HepG2 (cell line): ENCODE results near the gene UTP15. TPM values are rescaled to one million over a fixed set of nuclear protein-coding genes. Genes with fewer than 3 reads are reported as not detected.

ENCODE experiments used
- GFI1 ChIP-seq: sonication (generic); formaldehyde crosslinking; IDR thresholded peaks from 2 replicates; pipeline ENCODE4 v1.5.0; 2020; ENCODE audit warnings: missing genetic modification reagents, mild to moderate bottlenecking, borderline replicate concordance
- HIVEP1 ChIP-seq: sonication (generic); formaldehyde crosslinking; IDR thresholded peaks from 2 replicates; pipeline ENCODE4 v1.4.0; 2020; ENCODE audit warnings: mild to moderate bottlenecking, missing genetic modification reagents
- HNRNPH1 ChIP-seq: fragments of 200-400 bp; formaldehyde crosslinking; optimal IDR thresholded peaks from 2 replicates; pipeline ENCODE3; 2017; ENCODE audit warnings: mild to moderate bottlenecking, low read depth, low read length
- KMT2B ChIP-seq: IDR thresholded peaks from 2 replicates; pipeline ENCODE4 v1.6.1; 2016; ENCODE audit warnings: missing genetic modification reagents, missing compliant biosample characterization
- MEIS2 ChIP-seq: sonication (generic); formaldehyde crosslinking; IDR thresholded peaks from 2 replicates; pipeline ENCODE4 v1.9.0; 2021; ENCODE audit warnings: mild to moderate bottlenecking, missing genetic modification reagents
- MLLT10 ChIP-seq: sonication (generic); formaldehyde crosslinking; IDR thresholded peaks from 2 replicates; pipeline ENCODE4 v1.4.0; 2020; ENCODE audit warnings: missing genetic modification reagents
- MXD4 ChIP-seq: IDR thresholded peaks from 2 replicates; pipeline ENCODE4 v1.6.1; 2016; ENCODE audit warnings: mild to moderate bottlenecking, missing biosample characterization, missing genetic modification reagents
- NR2C2 ChIP-seq: sonication (generic); formaldehyde crosslinking; IDR thresholded peaks from 2 replicates; pipeline ENCODE4 v1.4.0; 2020; ENCODE audit warnings: missing genetic modification reagents, mild to moderate bottlenecking, moderate library complexity, borderline replicate concordance
- NR2F1 ChIP-seq, 2 experiments: fragments of 450-650 bp in 1 of 2; formaldehyde crosslinking in 1 of 2; IDR thresholded peaks; 2 replicates each; pipeline versions ENCODE4 v1.5.0 to v1.6.1; 2016 to 2020; ENCODE audit warnings: mild to moderate bottlenecking in 1 of 2, missing compliant biosample characterization in 1 of 2, missing genetic modification reagents in 1 of 2, moderate library complexity in 1 of 2
- PRPF4 ChIP-seq: fragments of 200-400 bp; formaldehyde crosslinking; IDR thresholded peaks from 2 replicates; pipeline ENCODE4 v1.6.1; 2016; ENCODE audit warnings: low read length, low read depth; ENCODE audit not compliant: poor library complexity, severe bottlenecking
- RXRA ChIP-seq: sonication (generic); formaldehyde crosslinking; IDR thresholded peaks from 2 replicates; pipeline ENCODE4 v1.5.1; 2020; ENCODE audit warnings: missing genetic modification reagents
- SMAD3 ChIP-seq: sonication (generic); formaldehyde crosslinking; IDR thresholded peaks from 2 replicates; pipeline ENCODE4 v1.4.0; 2020; ENCODE audit warnings: missing genetic modification reagents
- SNAPC2 ChIP-seq: sonication (generic); formaldehyde crosslinking; IDR thresholded peaks from 2 replicates; pipeline ENCODE4 v1.8.1; 2022; ENCODE audit warnings: mild to moderate bottlenecking, missing genetic modification reagents
- SOX13 ChIP-seq, 3 experiments: fragments of 450-650 bp in 1 of 3; sonication (generic) in 1 of 3; formaldehyde crosslinking in 1 of 3; IDR thresholded peaks in 2 of 3; conservative IDR thresholded peaks in 1 of 3; 2 replicates each; pipeline versions ENCODE4 v1.5.0 to v1.6.1; 2016 to 2020; ENCODE audit warnings: antibody characterized with exemption in 1 of 3, mild to moderate bottlenecking in 1 of 3, missing compliant biosample characterization in 1 of 3, missing genetic modification reagents in 1 of 3, moderate library complexity in 1 of 3
- SRY ChIP-seq: sonication (generic); formaldehyde crosslinking; IDR thresholded peaks from 2 replicates; pipeline ENCODE4 v1.8.0; 2022; ENCODE audit warnings: mild to moderate bottlenecking, missing genetic modification reagents
- XBP1 ChIP-seq: sonication (generic); formaldehyde crosslinking; IDR thresholded peaks from 2 replicates; pipeline ENCODE4 v1.5.0; 2020; ENCODE audit warnings: missing genetic modification reagents
- XRCC5 ChIP-seq: fragments of 200-400 bp; formaldehyde crosslinking; optimal IDR thresholded peaks from 2 replicates; pipeline ENCODE3; 2017; ENCODE audit warnings: mild to moderate bottlenecking, low read length
- ZNF550 ChIP-seq: sonication (generic); formaldehyde crosslinking; IDR thresholded peaks from 2 replicates; pipeline ENCODE4 v1.4.0; 2020; ENCODE audit warnings: mild to moderate bottlenecking, missing genetic modification reagents, borderline replicate concordance
- ZNF776 ChIP-seq: sonication (generic); formaldehyde crosslinking; IDR thresholded peaks from 2 replicates; pipeline ENCODE4 v1.4.0; 2020; ENCODE audit warnings: mild to moderate bottlenecking, missing genetic modification reagents
- polyA plus RNA-seq, 8 experiments: library from polyadenylated mRNA; depleted of rRNA in 3 of 8; stranded (reverse) in 7 of 8; unstranded in 1 of 8; fragments of >200 nt; fragmentation: Illumina TruSeq in 4 of 8; extraction: Trizol in 4 of 8; gene quantifications; 2 replicates each; pipeline versions ENCODE4 v1.2.1 to v1.2.3, GENCODE V29; 2011 to 2016; ENCODE audit warnings: low read depth in 4 of 8, missing spikeins in 1 of 8, mixed read lengths in 1 of 8; ENCODE audit not compliant: insufficient read depth in 1 of 8
- total RNA-seq, 5 experiments: library from RNA; depleted of rRNA; stranded (reverse); fragments of >200 nt; fragmentation: Illumina TruSeq; extraction: Trizol; gene quantifications; 2 replicates each; pipeline ENCODE4 v1.2.3, GENCODE V29; 2016; ENCODE audit warnings: low read depth in 1 of 5
- TF ChIP-seq, protein P1 (sequence below): sonication (generic); formaldehyde crosslinking; IDR thresholded peaks from 2 replicates; pipeline ENCODE4 v1.5.0; 2020; ENCODE audit warnings: mild to moderate bottlenecking, missing genetic modification reagents, borderline replicate concordance
- TF ChIP-seq, protein P2 (sequence below): sonication (generic); formaldehyde crosslinking; IDR thresholded peaks from 2 replicates; pipeline ENCODE4 v1.4.0; 2020; ENCODE audit warnings: mild to moderate bottlenecking, missing genetic modification reagents, borderline replicate concordance
- TF ChIP-seq, protein P3 (sequence below): sonication (generic); formaldehyde crosslinking; IDR thresholded peaks from 2 replicates; pipeline ENCODE4 v1.8.0; 2022; ENCODE audit warnings: mild to moderate bottlenecking, missing genetic modification reagents, moderate library complexity

Gene UTP15
- total and polyA plus RNA-seq, 2 of the 13 experiments (the other 11 are each of a cell fraction or from before 2014, with no cell fraction given): 7.3 to 35.8 TPM

DNA sequence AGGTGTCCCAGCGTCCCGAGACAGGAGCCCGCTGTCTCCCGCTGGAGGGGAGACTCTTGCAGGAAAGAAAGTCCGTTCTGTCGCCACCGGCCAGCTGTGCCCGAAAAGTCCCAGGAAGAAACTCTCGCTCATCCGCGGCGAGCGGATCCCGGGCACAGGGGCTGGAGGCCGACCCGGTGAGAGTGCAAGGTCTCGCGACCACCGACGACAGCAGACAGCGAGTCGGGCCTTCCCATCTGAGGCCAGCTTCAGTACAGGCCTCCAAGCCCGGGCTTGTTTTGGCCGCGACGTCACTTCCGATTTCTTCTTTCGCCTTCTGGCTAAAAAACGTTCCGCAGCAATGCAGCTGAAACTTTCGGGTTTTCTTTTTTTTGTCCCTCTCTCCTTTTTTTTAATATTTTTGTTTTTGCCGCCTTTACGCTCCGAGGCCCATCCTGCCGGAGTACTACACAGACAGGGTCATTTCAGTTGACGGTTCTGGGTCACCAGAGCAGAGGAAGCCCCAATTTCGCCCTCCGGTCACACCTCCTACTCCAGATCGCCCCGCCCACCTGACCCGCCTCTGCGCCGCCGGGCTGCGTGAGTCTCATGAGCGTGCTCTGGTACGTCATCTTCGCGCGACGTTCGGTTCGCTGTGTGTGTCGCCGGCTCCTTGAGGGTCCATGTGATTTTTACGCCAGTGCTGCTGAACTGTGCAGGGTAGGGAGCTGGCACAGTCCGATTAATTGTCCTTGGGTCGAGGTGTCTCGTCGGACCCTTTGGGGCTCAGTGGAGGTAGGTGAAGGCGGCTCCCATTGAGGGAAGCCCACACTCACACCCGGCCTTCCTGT, at the start of gene UTP15, which contains the start of gene ANKRA2 (continued):
- TF ChIP-seq, protein P1, sequence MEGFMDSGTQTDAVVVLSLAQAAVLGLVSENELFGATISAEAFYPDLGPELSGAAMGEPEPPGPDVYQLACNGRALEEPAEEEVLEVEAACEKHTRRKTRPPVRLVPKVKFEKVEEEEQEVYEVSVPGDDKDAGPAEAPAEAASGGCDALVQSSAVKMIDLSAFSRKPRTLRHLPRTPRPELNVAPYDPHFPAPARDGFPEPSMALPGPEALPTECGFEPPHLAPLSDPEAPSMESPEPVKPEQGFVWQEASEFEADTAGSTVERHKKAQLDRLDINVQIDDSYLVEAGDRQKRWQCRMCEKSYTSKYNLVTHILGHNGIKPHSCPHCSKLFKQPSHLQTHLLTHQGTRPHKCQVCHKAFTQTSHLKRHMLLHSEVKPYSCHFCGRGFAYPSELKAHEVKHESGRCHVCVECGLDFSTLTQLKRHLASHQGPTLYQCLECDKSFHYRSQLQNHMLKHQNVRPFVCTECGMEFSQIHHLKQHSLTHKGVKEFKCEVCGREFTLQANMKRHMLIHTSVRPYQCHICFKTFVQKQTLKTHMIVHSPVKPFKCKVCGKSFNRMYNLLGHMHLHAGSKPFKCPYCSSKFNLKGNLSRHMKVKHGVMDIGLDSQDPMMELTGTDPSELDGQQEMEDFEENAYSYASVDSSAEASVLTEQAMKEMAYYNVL (CRISPR knock-in tag): no peak
- TF ChIP-seq MLLT10 (CRISPR knock-in tag) (no peak), MEIS2 (CRISPR knock-in tag) (0 out of 2 replicates have a peak, but pooled peaks have one; percentile 30), MXD4 (CRISPR knock-in tag) (peak; percentile 99), SRY (CRISPR knock-in tag) (0 out of 2 replicates have a peak, but pooled peaks have one; percentile 64), GFI1 (CRISPR knock-in tag) (peak; percentile 56), NR2F1 (CRISPR knock-in tag; IDR thresholded peaks at IDR 0.05) (no peak), RXRA (CRISPR knock-in tag) (peak; percentile 35; the same call in 1 of the 2 replicates), ZNF776 (no peak), XBP1 (CRISPR knock-in tag) (no peak), KMT2B (peak; percentile 100), SMAD3 (peak; percentile 63; the same call in 1 of the 2 replicates), ZNF550 (no peak), SNAPC2 (no peak), XRCC5 (no peak), SOX13 (IDR thresholded peaks at IDR 0.05) (peak; percentile 14; the same call in 1 of the 2 replicates), SOX13 (CRISPR knock-in tag; conservative IDR thresholded peaks at IDR 0.05 in 1 of 2, IDR thresholded peaks at IDR 0.05 in 1 of 2) (peak in 1 of 2 experiments; percentile 18; a peak in 1 of 4 replicates), HNRNPH1 (no peak), HIVEP1 (CRISPR knock-in tag) (peak; percentile 37; the same call in 1 of the 2 replicates), PRPF4 (no peak), NR2C2 (CRISPR knock-in tag) (peak; percentile 84)
- TF ChIP-seq, protein P2, sequence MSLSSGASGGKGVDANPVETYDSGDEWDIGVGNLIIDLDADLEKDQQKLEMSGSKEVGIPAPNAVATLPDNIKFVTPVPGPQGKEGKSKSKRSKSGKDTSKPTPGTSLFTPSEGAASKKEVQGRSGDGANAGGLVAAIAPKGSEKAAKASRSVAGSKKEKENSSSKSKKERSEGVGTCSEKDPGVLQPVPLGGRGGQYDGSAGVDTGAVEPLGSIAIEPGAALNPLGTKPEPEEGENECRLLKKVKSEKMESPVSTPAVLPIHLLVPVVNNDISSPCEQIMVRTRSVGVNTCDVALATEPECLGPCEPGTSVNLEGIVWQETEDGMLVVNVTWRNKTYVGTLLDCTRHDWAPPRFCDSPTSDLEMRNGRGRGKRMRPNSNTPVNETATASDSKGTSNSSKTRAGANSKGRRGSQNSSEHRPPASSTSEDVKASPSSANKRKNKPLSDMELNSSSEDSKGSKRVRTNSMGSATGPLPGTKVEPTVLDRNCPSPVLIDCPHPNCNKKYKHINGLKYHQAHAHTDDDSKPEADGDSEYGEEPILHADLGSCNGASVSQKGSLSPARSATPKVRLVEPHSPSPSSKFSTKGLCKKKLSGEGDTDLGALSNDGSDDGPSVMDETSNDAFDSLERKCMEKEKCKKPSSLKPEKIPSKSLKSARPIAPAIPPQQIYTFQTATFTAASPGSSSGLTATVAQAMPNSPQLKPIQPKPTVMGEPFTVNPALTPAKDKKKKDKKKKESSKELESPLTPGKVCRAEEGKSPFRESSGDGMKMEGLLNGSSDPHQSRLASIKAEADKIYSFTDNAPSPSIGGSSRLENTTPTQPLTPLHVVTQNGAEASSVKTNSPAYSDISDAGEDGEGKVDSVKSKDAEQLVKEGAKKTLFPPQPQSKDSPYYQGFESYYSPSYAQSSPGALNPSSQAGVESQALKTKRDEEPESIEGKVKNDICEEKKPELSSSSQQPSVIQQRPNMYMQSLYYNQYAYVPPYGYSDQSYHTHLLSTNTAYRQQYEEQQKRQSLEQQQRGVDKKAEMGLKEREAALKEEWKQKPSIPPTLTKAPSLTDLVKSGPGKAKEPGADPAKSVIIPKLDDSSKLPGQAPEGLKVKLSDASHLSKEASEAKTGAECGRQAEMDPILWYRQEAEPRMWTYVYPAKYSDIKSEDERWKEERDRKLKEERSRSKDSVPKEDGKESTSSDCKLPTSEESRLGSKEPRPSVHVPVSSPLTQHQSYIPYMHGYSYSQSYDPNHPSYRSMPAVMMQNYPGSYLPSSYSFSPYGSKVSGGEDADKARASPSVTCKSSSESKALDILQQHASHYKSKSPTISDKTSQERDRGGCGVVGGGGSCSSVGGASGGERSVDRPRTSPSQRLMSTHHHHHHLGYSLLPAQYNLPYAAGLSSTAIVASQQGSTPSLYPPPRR: peak; percentile 29; the same call in 1 of the 2 replicates
- TF ChIP-seq, protein P3, sequence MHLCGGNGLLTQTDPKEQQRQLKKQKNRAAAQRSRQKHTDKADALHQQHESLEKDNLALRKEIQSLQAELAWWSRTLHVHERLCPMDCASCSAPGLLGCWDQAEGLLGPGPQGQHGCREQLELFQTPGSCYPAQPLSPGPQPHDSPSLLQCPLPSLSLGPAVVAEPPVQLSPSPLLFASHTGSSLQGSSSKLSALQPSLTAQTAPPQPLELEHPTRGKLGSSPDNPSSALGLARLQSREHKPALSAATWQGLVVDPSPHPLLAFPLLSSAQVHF: no peak
